ENCODE results near the gene CYP26C1.

GRCh38 chr10:93073539-93074146 lies 13.0 kb downstream of the CYP26C1 start, which contains the start of gene CYP26A1:
- TF ChIP-seq, protein P1, sequence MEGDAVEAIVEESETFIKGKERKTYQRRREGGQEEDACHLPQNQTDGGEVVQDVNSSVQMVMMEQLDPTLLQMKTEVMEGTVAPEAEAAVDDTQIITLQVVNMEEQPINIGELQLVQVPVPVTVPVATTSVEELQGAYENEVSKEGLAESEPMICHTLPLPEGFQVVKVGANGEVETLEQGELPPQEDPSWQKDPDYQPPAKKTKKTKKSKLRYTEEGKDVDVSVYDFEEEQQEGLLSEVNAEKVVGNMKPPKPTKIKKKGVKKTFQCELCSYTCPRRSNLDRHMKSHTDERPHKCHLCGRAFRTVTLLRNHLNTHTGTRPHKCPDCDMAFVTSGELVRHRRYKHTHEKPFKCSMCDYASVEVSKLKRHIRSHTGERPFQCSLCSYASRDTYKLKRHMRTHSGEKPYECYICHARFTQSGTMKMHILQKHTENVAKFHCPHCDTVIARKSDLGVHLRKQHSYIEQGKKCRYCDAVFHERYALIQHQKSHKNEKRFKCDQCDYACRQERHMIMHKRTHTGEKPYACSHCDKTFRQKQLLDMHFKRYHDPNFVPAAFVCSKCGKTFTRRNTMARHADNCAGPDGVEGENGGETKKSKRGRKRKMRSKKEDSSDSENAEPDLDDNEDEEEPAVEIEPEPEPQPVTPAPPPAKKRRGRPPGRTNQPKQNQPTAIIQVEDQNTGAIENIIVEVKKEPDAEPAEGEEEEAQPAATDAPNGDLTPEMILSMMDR (conservative IDR thresholded peaks at IDR 0.05), result no peak
- no peak for TF ChIP-seq EZH2 (IDR thresholded peaks at IDR 0.05; ENCODE audit: low read depth)

All from PC-9 (cell line).